ENCODE results near the gene RPS19BP1. TPM values are rescaled to one million over a fixed set of nuclear protein-coding genes. Genes with fewer than 3 reads are reported as not detected.

RPS19BP1 gene
- total RNA-seq, result 38.1 and 39.1 TPM in 2 replicates

GRCh38 chr22:39532215-39533073 lies at the start of gene RPS19BP1:
Gene RPS19BP1, minus strand, starts transcription at chr22:39532748. Its CDS starts 10 bp downstream, at chr22:39532738.

GRCh38 chr22:39570665-39571064 lies 38.1 kb upstream of the RPS19BP1 start, which contains the start of gene CACNA1I:
Gene CACNA1I, plus strand, starts transcription at chr22:39570753. Its CDS starts 0 bp downstream, at chr22:39570753.

GRCh38 chr22:39520226-39521105 lies 12.1 kb downstream of the RPS19BP1 start, which contains the start of gene ATF4:
Gene ATF4, plus strand, starts transcription at chr22:39520562. Its CDS starts 884 bp downstream, at chr22:39521446.

GRCh38 chr22:39502109-39502788 lies 30.3 kb downstream of the RPS19BP1 start, which contains the start of gene MIEF1:
Gene MIEF1, plus strand, starts transcription at chr22:39502290. Its CDS starts 9,005 bp downstream, at chr22:39511295.

Other genes starting within 250 kb of the RPS19BP1 start
- 1,589 and 2,446 TPM in 2 replicates for gene RPL3, start 213.1 kb downstream of the RPS19BP1 start, total RNA-seq
- 10.7 and 44.4 TPM in 2 replicates for gene SYNGR1, start 182.8 kb downstream of the RPS19BP1 start, total RNA-seq
- 13.3 and 13.6 TPM in 2 replicates for gene TAB1, start 133.0 kb downstream of the RPS19BP1 start, total RNA-seq
- 0.54 and 2.4 TPM in 2 replicates for gene MGAT3, start 75.7 kb downstream of the RPS19BP1 start, total RNA-seq
- 22.8 and 39.7 TPM in 2 replicates for gene MIEF1, start 30.5 kb downstream of the RPS19BP1 start, total RNA-seq
- 332 and 445 TPM in 2 replicates for gene ATF4, start 12.2 kb downstream of the RPS19BP1 start, total RNA-seq
- gene CACNA1I, start 38.0 kb upstream of the RPS19BP1 start, total RNA-seq, result under 0.01 TPM in 1 of 2 replicates, not detected in the other

Measured in placental epithelial cell (primary cell).